Measurements from ENCODE around the gene DST.
"Not testable (repeated sequence)": the region's sequence is repeated elsewhere in the genome, so short reads cannot be mapped to it uniquely, and the experiment has no call there.

Gene DST

GRCh38 chr6:56663344-56663743, 20.7 kb upstream of the DST start:
- no peak for DNase-seq (ENCODE audit: low read depth in 3 of 3)

DNA sequence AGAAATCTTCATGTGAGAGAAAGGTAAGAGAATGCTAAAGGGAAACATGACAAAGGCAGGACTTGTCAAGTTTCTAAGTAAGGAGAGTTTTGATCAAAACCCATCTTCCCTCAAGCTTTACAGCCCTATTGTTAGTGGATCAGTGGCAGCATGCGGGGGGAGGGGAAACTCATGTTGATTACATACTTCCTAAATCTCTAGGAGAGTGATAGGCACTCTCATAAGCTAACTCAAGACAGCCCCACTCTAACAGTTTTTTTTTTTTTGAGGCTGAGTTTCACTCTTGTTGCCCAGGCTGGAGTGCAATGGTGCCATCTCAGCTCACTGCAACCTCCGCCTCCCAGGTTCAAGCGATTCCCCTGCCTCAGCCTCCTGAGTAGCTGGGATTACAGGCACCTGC, 18.6 kb upstream of the DST start:
- not testable (repeated sequence) for DNase-seq (ENCODE audit: low read depth in 3 of 3)

DNA sequence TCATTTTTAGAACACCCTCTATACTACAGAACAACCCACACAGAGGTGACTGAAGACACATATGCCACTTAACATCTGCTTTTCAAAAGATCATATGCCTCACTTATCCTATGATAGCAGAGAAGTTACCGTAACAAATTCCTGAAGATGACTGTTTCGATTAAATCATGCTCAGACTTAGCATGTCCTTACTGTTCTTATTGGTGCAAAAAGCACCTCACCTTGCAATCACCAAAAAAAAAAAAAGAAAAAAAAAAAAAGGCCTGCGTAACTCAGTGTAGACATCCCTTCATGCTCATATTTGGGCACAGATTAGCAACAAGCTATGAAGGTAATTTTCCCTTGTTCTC, 17.7 kb upstream of the DST start:
- no peak for DNase-seq (ENCODE audit: low read depth in 3 of 3)

DNA sequence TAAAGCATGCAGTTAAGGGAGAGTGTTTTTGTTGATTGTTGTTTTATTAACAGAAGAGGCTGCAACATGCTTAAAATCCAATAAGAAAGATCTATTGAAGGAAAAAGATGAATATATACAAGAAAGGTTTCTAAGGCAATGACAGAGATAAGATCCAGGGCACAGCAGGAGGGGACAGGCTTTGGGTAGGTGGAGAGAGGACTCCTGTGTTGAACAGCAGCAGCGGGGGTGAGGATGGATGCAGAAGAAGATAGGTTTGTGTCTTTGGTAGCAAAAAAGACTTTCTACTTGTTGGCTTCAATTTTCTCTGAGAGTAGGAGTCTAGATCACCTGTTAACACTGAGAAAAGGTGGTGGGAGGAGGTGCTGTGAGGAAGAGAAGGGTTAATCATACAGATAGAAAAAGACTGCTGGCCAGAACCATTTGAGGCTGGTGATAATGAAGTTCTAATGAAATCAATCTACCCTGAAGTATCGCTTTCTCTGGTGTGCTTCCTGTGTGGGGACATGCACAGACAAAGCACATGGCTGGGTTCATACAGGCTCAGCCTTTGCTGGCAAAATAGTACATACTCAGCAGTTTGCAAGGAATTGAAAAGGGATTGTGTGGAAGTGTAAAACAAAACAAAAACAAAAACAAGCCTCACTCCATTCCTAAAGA, 17.2 kb upstream of the DST start:
- DNase-seq (ENCODE audit: low read depth in 3 of 3) = no peak

GRCh38 chr6:56658326-56658725, 15.6 kb upstream of the DST start:
- DNase-seq (ENCODE audit: low read depth in 3 of 3) = no peak

GRCh38 chr6:56657354-56657753, 14.7 kb upstream of the DST start:
- no peak for DNase-seq (ENCODE audit: low read depth in 3 of 3)

GRCh38 chr6:56656466-56656865, 13.8 kb upstream of the DST start:
- no peak for DNase-seq (ENCODE audit: low read depth in 3 of 3)

GRCh38 chr6:56655996-56656395, 13.3 kb upstream of the DST start:
- DNase-seq (ENCODE audit: low read depth in 3 of 3) = no peak

DNA sequence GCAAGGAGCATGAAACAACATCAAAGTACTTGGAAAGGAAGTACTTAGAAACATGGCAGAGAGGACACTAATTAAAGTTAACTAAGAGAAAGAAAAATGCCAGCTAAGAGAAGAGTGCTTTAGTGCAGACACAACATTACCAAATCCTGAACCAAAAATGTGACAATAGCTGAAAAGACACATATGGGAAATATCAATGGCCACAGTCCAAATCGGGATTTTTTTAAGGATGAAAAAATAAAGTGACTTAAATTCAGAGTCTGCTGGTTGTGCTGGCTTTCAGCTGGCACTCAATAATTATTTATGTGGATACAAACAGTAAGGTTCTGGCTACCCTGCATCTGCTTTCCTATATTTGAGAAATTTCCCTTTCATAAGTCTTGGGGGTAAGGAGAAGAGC, 12.6 kb upstream of the DST start:
- DNase-seq (ENCODE audit: low read depth in 3 of 3) = no peak

DNA sequence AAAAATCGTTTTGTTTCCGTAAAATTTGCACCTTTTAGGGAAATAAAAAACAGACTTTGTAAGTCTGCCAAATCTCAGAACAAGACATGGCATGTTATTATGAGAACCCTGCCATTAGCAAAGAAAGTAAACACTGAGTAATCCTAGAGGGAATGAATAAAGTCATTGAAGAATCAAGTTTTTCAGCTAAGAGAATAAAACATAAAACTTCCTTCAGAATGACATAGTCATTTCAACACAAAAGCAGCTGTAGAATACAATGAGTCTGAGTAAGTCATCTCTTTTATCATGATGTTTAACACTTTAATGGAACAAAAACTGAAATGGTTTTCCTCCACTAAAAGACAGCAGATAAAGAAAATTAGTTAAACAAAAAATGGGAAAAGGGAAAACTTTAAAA, 10.3 kb upstream of the DST start:
- DNase-seq (ENCODE audit: low read depth in 3 of 3) = no peak

- DNase-seq (ENCODE audit: low read depth in 3 of 3) = no peak
These were observed 9.5 kb upstream of the DST start for GRCh38 chr6:56652231-56652630.

DNA sequence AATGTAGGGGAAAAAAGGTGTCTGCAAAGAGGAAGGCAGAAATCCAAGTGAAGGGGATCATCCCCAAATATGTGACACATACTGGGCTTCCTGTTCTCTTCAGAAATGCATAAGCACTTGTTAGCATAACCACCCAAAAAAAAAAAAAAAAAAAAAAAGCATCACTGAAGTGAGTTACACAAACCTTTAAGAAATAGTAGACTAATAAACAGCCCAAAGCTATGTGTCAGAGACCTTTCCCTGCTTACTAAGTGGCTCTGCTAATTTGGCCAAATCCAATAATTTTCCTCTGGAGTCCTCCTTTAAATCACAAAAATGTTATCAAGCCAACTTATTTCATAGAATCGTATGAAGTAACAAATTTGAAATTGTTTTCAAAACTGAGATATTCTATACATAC, 7.5 kb upstream of the DST start:
- no peak for DNase-seq (ENCODE audit: low read depth in 3 of 3)

- no peak for DNase-seq (ENCODE audit: low read depth in 3 of 3)
These were observed 7.1 kb upstream of the DST start for GRCh38 chr6:56649782-56650181.

DNA sequence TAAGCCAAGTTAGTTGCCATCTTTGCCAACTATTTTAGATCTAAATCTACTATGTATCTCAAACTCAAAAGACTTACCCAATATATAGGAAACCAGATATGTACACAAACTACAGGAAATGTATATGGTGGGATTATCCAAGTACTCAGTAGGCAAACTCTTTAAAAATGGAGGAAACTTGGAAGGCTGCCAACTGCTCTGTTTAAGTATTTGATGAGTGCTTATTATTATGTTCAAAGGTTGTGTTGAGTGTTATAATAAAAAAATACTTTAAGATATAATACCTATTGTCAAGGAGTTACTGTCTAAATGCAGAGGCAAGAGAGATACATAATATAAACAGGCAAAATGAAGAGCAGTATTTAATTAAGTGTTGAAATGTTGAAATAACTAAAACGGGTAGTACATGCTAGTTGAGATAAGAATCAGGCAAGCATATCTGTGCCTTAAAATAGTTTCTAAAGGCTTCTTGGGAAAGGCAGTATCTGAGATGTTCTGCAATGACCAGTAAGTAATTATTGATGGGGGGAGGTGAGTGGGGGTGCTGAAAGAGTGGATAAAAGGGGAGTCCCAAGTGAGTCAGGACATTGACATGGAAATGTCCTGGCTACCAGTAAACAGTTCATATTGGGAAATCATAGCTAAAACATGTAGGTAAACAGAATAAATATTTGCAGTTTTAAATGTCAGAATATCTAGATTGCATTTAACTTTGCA, 6.5 kb upstream of the DST start:
- no peak for DNase-seq (ENCODE audit: low read depth in 3 of 3)

- DNase-seq (ENCODE audit: low read depth in 3 of 3) = no peak
These were observed 4.6 kb upstream of the DST start for GRCh38 chr6:56647172-56647762.

DNA sequence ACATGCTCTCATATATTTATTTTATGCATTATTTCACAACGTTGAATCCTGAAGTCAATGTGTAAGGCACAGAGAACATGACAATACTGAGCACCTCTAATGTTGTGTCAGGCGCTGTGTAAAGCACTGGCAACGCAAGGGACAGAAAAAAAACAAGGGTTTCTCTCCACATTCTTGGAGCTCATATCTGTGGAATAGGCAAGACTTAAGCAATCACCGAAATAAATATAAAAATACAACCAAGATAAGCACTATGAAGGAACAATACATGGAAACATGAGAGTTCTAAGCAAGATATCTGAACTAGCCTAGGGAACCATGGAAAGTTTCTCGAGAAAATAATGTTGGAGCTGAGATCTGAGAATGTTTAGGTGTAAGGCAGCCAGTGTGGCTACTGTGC, 1.7 kb upstream of the DST start:
- no peak for DNase-seq (ENCODE audit: low read depth in 3 of 3)

DNA sequence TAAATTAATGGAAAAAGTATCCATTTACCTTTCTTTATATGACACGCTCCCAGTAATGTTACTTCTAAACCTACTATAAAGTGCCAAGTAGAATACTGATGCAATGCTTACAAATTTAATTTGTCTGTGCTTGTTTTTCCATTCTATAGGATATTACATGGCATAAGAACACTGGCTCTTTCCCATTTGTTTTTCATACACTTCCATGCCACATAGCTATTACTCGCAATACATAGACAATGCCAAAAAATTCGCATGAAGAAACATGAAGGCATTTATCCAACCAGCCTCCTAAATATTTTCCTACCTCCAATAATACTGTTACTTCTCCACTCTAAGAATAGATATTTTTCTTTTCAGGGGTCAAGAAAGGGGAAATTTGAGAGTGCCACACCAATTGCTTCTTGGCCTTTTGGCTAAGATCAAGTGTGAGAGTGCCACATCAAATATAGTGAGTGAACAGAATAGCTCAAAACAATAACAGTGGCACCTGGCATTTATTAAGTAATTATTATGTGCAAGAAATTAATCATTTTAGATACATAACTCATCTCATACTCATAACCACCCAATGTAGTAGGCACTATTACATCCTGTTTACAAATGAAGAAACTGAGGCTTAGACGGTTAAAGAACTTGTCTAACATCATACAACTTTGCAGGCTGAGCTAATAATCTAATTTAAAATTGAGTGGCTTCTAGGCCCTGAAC, 845 bp upstream of the DST start:
- DNase-seq (ENCODE audit: low read depth in 3 of 3) = no peak

DNA sequence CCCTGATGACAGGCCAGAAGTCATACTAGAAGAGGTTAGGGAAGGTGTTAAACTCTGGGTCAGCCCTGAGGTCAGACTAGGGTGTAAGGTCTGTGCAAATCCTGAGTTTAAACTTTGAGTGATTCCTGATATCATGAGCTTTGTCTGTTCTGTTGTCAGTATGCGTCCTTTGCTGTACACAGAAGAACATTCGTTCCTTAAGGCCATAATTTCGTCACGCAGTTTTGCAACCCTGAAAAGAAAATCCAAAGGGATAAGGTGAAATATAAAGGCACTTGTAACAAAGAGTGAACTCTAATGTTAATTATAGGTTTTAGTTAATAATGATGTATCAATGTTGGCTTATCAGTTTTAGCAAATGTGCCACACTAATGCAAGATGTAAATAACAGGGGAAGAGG, 2.3 kb downstream of the DST start:
- no peak for DNase-seq (ENCODE audit: low read depth in 3 of 3)

- no peak for DNase-seq (ENCODE audit: low read depth in 3 of 3)
These were observed 3.9 kb downstream of the DST start for GRCh38 chr6:56638760-56639159.

GRCh38 chr6:56637640-56638039, 5.0 kb downstream of the DST start:
- DNase-seq (ENCODE audit: low read depth in 3 of 3) = no peak

GRCh38 chr6:56628105-56628504, 14.6 kb downstream of the DST start:
- DNase-seq (ENCODE audit: low read depth in 3 of 3) = no peak

DNA sequence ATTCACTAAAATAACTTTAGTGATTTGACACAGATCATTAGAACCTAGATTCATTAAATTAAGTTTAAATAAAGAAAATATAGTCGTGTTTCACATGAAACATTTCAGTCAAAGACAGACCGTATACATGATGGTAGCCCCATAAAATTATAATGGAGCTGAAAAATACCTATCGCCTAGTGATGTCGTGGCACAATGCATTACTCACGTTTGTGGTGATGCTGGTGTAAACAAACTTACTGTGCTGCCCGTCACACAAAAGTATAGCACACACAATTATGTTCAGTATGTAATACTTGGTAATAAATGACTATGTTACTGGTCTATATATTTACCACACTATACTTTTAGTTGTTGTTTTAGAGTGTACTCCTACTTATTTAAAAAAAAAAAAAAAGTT, 17.3 kb downstream of the DST start:
- DNase-seq (ENCODE audit: low read depth in 3 of 3) = no peak

- no peak for DNase-seq (ENCODE audit: low read depth in 3 of 3)
These were observed 18.0 kb downstream of the DST start for GRCh38 chr6:56624728-56625069.
